DMS 273 treated with DMSO at 0.1 percent for 48 hours (cell line): Measurements from ENCODE around the gene ADAMTS2.

Source experiments
- DNase-seq: peaks from one replicate; lab custom pipeline; 2025; lab: John Stamatoyannopoulos, UW

ADAMTS2 gene

GRCh38 chr5:179371681-179372680 is 26.7 kb upstream of the ADAMTS2 start:
- DNase-seq, result peak; percentile 97

- no peak for DNase-seq
Measured at GRCh38 chr5:179371121-179371510, 25.9 kb upstream of the ADAMTS2 start.

- DNase-seq, result no peak
Measured at GRCh38 chr5:179370490-179371120, 25.3 kb upstream of the ADAMTS2 start.

- no peak for DNase-seq
Measured at GRCh38 chr5:179369530-179369884, 24.2 kb upstream of the ADAMTS2 start.

GRCh38 chr5:179368806-179369529 is 23.7 kb upstream of the ADAMTS2 start:
- peak; percentile 49 for DNase-seq

GRCh38 chr5:179368126-179368805 is 23.0 kb upstream of the ADAMTS2 start:
- DNase-seq, result no peak

GRCh38 chr5:179367491-179367890 is 22.2 kb upstream of the ADAMTS2 start:
- no peak for DNase-seq

GRCh38 chr5:179362355-179362754 is 17.1 kb upstream of the ADAMTS2 start:
- DNase-seq, result no peak

GRCh38 chr5:179361037-179361603 is 15.9 kb upstream of the ADAMTS2 start:
- no peak for DNase-seq

- DNase-seq, result no peak
Measured at GRCh38 chr5:179357031-179357430, 11.8 kb upstream of the ADAMTS2 start.

- DNase-seq, result no peak
Measured at GRCh38 chr5:179355976-179356974, 11.0 kb upstream of the ADAMTS2 start.

- DNase-seq, result no peak
Measured at GRCh38 chr5:179354305-179354882, 9.1 kb upstream of the ADAMTS2 start.

GRCh38 chr5:179348843-179349242 is 3.6 kb upstream of the ADAMTS2 start:
- DNase-seq, result no peak

GRCh38 chr5:179348011-179348530 is 2.8 kb upstream of the ADAMTS2 start:
- DNase-seq, result no peak

- DNase-seq, result no peak
Measured at GRCh38 chr5:179347581-179347980, 2.3 kb upstream of the ADAMTS2 start.

- DNase-seq, result no peak
Measured at GRCh38 chr5:179346875-179347274, 1.6 kb upstream of the ADAMTS2 start.

- DNase-seq, result no peak
Measured at GRCh38 chr5:179346401-179346800, 1.1 kb upstream of the ADAMTS2 start.

GRCh38 chr5:179345183-179345432 is 153 bp downstream of the ADAMTS2 start:
- no peak for DNase-seq

GRCh38 chr5:179344431-179345182 is 654 bp downstream of the ADAMTS2 start:
- DNase-seq, result no peak
